Smooth muscle cell (in vitro differentiated cells): ENCODE data around the gene DNMBP. TPM values are rescaled to one million over a fixed set of nuclear protein-coding genes. Genes with fewer than 3 reads are reported as not detected.

ENCODE experiments used
- DNase-seq: peaks from one replicate; lab custom pipeline; 2025; ENCODE audit not compliant: unreplicated experiment; lab: John Stamatoyannopoulos, UW
- H2AFZ ChIP-seq: fragments of 200-600 bp; sonication (generic); 2 replicates; pipeline ENCODE4 v1.6.0; 2016; ENCODE audit warnings: antibody characterized with exemption, low read depth, mild to moderate bottlenecking
- H3F3A ChIP-seq: fragments of 200-600 bp; sonication (generic); 2 replicates; pipeline ENCODE4 v1.6.0; 2017; ENCODE audit warnings: antibody characterized with exemption, low read depth
- H3K27ac ChIP-seq: fragments of 200-600 bp; sonication (generic); 2 replicates; pipeline ENCODE4 v1.5.1; 2016; ENCODE audit warnings: low read depth, mild to moderate bottlenecking
- H3K27me3 ChIP-seq: fragments of 200-600 bp; sonication (generic); 2 replicates; pipeline ENCODE4 v1.6.1; 2016; ENCODE audit warnings: low read depth, mild to moderate bottlenecking
- H3K36me3 ChIP-seq: fragments of 200-600 bp; sonication (generic); 2 replicates; pipeline ENCODE4 v1.5.1; 2016; ENCODE audit warnings: low read depth
- H3K4me1 ChIP-seq: fragments of 200-600 bp; sonication (generic); 2 replicates; pipeline ENCODE4 v1.5.1; 2016; ENCODE audit warnings: low read depth
- H3K4me2 ChIP-seq: fragments of 200-600 bp; sonication (generic); 2 replicates; pipeline ENCODE4 v1.6.0; 2016; ENCODE audit warnings: mild to moderate bottlenecking
- H3K4me3 ChIP-seq: fragments of 200-600 bp; sonication (generic); 2 replicates; pipeline ENCODE4 v1.5.1; 2016; ENCODE audit warnings: mild to moderate bottlenecking
- H3K79me2 ChIP-seq: fragments of 200-600 bp; sonication (generic); 2 replicates; pipeline ENCODE4 v1.6.0; 2016; ENCODE audit warnings: low read depth, mild to moderate bottlenecking
- H3K9ac ChIP-seq: fragments of 200-600 bp; sonication (generic); 2 replicates; pipeline ENCODE4 v1.6.0; 2016; ENCODE audit warnings: low read depth
- H3K9me3 ChIP-seq: fragments of 200-600 bp; sonication (generic); replicated peaks from 2 replicates; pipeline ENCODE4 v1.5.1; 2016; ENCODE audit warnings: low read depth
- H4K20me1 ChIP-seq: fragments of 200-600 bp; sonication (generic); 2 replicates; pipeline ENCODE4 v1.6.0; 2016; ENCODE audit warnings: low read depth
- CTCF ChIP-seq: fragments of 200-600 bp; sonication (generic); IDR thresholded peaks from 2 replicates; pipeline ENCODE4 v1.5.1; 2017; ENCODE audit warnings: borderline replicate concordance, mild to moderate bottlenecking, antibody characterized with exemption; ENCODE audit not compliant: insufficient read depth, poor library complexity, severe bottlenecking
- WGBS: methylation state at CpG from one replicate; pipeline ENCODE4 v1.1.7; 2016; ENCODE audit warnings: low lambda C conversion rate; 5-methylcytosine and 5-hydroxymethylcytosine counted together
- polyA plus RNA-seq: library from polyadenylated mRNA; unstranded; fragments of >200 nt; fragmentation: Nextera tagmentation; extraction: Ambion mirVana; gene quantifications from 2 replicates; pipeline ENCODE4 v1.2.1, GENCODE V29; 2016
- total RNA-seq: library from RNA; depleted of rRNA; stranded (reverse); fragments of >200 nt; gene quantifications from 2 replicates; pipeline ENCODE4 v1.2.3, GENCODE V29; 2014

Gene DNMBP
- total and polyA plus RNA-seq, 2 experiments from 2014 or later, result 9.4 to 17.9 TPM

- WGBS, result 94% methylated on average over 11 of the region's 11 CpGs
- H3K36me3 ChIP-seq, result no peaks in the 10 kb centered on the region
Measured at GRCh38 chr10:100024748-100025147, 15.0 kb upstream of the DNMBP start.

GRCh38 chr10:100022403-100022802 is 12.7 kb upstream of the DNMBP start:
- DNase-seq, result no peak
- H3K79me2 ChIP-seq, result no peaks in the 10 kb centered on the region
- TF ChIP-seq CTCF, result no peak
- H3K36me3 ChIP-seq, result no peaks in the 10 kb centered on the region
- H3K9me3 ChIP-seq, result no peaks in the 10 kb centered on the region
- 84% methylated on average over 2 of the region's 2 CpGs for WGBS
- H3K27me3 ChIP-seq, result no peaks in the 10 kb centered on the region
- H3K9ac ChIP-seq, result no peak overlapping the region
- no peaks in the 10 kb centered on the region for H3F3A ChIP-seq
- H3K4me3 ChIP-seq, result no peak overlapping the region
- H4K20me1 ChIP-seq, result no peaks in the 10 kb centered on the region
- no peak overlapping the region for H3K4me2 ChIP-seq
- H3K4me1 ChIP-seq, result no peaks in the 10 kb centered on the region
- H3K27ac ChIP-seq, result no peak overlapping the region
- no peak overlapping the region for H2AFZ ChIP-seq

More at GRCh38 chr10:100024748-100025147, 15.0 kb upstream of the DNMBP start:
- Histone ChIP-seq H3K27ac (no peak overlapping the region), H3K4me2 (no peak overlapping the region), H3K4me1 (no peaks in the 10 kb centered on the region), H3F3A (no peaks in the 10 kb centered on the region), H3K9me3 (no peaks in the 10 kb centered on the region), H3K27me3 (no peaks in the 10 kb centered on the region), H2AFZ (no peak overlapping the region), H4K20me1 (no peaks in the 10 kb centered on the region), H3K9ac (no peak overlapping the region), H3K4me3 (no peak overlapping the region), H3K79me2 (no peaks in the 10 kb centered on the region)
- no peak for TF ChIP-seq CTCF
- DNase-seq, result no peak

- Histone ChIP-seq H3K9ac (no peak overlapping the region), H3K27ac (no peak overlapping the region), H3K36me3 (no peaks in the 10 kb centered on the region), H3K27me3 (no peaks in the 10 kb centered on the region), H3K4me2 (no peak overlapping the region), H3F3A (no peaks in the 10 kb centered on the region), H3K9me3 (no peaks in the 10 kb centered on the region), H2AFZ (no peak overlapping the region), H3K79me2 (no peaks in the 10 kb centered on the region), H3K4me1 (no peaks in the 10 kb centered on the region), H4K20me1 (no peaks in the 10 kb centered on the region), H3K4me3 (no peak overlapping the region)
- DNase-seq, result no peak
- WGBS, result 97% methylated on average over 1 of the region's 1 CpG
- TF ChIP-seq CTCF, result no peak
Measured at GRCh38 chr10:100021322-100021721, 11.6 kb upstream of the DNMBP start.

GRCh38 chr10:100020886-100021253 is 11.1 kb upstream of the DNMBP start:
- no peaks in the 10 kb centered on the region for H4K20me1 ChIP-seq
- 86% methylated on average over 11 of the region's 11 CpGs for WGBS
- no peaks in the 10 kb centered on the region for H3F3A ChIP-seq
- no peaks in the 10 kb centered on the region for H3K36me3 ChIP-seq
- H3K4me2 ChIP-seq, result no peak overlapping the region
- no peak overlapping the region for H3K27ac ChIP-seq
- H3K79me2 ChIP-seq, result no peaks in the 10 kb centered on the region
- no peaks in the 10 kb centered on the region for H3K9me3 ChIP-seq
- no peak for TF ChIP-seq CTCF
- no peaks in the 10 kb centered on the region for H3K27me3 ChIP-seq
- H3K4me3 ChIP-seq, result no peak overlapping the region
- no peak overlapping the region for H2AFZ ChIP-seq
- DNase-seq, result no peak
- H3K4me1 ChIP-seq, result no peaks in the 10 kb centered on the region
- H3K9ac ChIP-seq, result no peak overlapping the region
